Measurements from ENCODE around the gene USP49.
A peak's percentile ranks its signal among the peaks of the same experiment; 100 is the strongest.

Gene USP49

GRCh38 chr6:41779788-41780550, 115.2 kb downstream of the USP49 start, which contains the start of gene FRS3:
Gene FRS3 (minus strand): TSS chr6:41779900. CDS start chr6:41776987, 2,913 bp downstream.
- peak; percentile 97 for TF ChIP-seq CTCF (IDR thresholded peaks at IDR 0.05; ENCODE audit: low read depth, low read length)
- TF ChIP-seq EZH2phosphoT487 (IDR thresholded peaks at IDR 0.05; ENCODE audit: low read depth) = no peak
- peaks cover 2% of the 10 kb centered on the region for H3K36me3 ChIP-seq (replicated peaks; ENCODE audit: low read depth, low read length)
- H3K9ac ChIP-seq (ENCODE audit: low read length) = peak within 1 kb of the TSS; percentile 85
- H4K20me1 ChIP-seq (ENCODE audit: insufficient read depth, low read length) = no peaks in the 10 kb centered on the region
- H3K4me1 ChIP-seq (ENCODE audit: low read length) = peaks cover 31% of the 10 kb centered on the region
- H3K9me3 ChIP-seq (ENCODE audit: insufficient read depth, low read length) = no peaks in the 10 kb centered on the region
- H3K79me2 ChIP-seq (ENCODE audit: low read length) = peaks cover 5% of the 10 kb centered on the region; the same call in 1 of the 2 replicates
- H3K4me3 ChIP-seq (ENCODE audit: low read length) = peak within 1 kb of the TSS; percentile 87
- peak within 1 kb of the TSS; percentile 48 for H2AFZ ChIP-seq (ENCODE audit: low read depth, low read length)
- no peak within 1 kb of the TSS for H3K27ac ChIP-seq (ENCODE audit: low read length)
- H3K27me3 ChIP-seq (ENCODE audit: low read depth, low read length) = peaks cover 8% of the 10 kb centered on the region; the same call in 1 of the 2 replicates
- H3K4me2 ChIP-seq (ENCODE audit: low read length) = peak within 1 kb of the TSS; percentile 95

GRCh38 chr6:41779336-41779735, 115.8 kb downstream of the USP49 start:
- Histone ChIP-seq H4K20me1 (ENCODE audit: insufficient read depth, low read length) (no peaks in the 10 kb centered on the region), H3K4me2 (ENCODE audit: low read length) (peak overlapping the region; percentile 95), H3K9me3 (ENCODE audit: insufficient read depth, low read length) (no peaks in the 10 kb centered on the region), H3K4me3 (ENCODE audit: low read length) (peak overlapping the region; percentile 87), H3K4me1 (ENCODE audit: low read length) (peaks cover 24% of the 10 kb centered on the region), H3K36me3 (replicated peaks; ENCODE audit: low read depth, low read length) (peaks cover 7% of the 10 kb centered on the region), H2AFZ (ENCODE audit: low read depth, low read length) (no peak overlapping the region), H3K27ac (ENCODE audit: low read length) (no peak overlapping the region), H3K27me3 (ENCODE audit: low read depth, low read length) (peaks cover 8% of the 10 kb centered on the region; the same call in 1 of the 2 replicates), H3K9ac (ENCODE audit: low read length) (peak overlapping the region; percentile 85), H3K79me2 (ENCODE audit: low read length) (peaks cover 5% of the 10 kb centered on the region; the same call in 1 of the 2 replicates)
- no peak for TF ChIP-seq CTCF (IDR thresholded peaks at IDR 0.05; ENCODE audit: low read depth, low read length)
- no peak for TF ChIP-seq EZH2phosphoT487 (IDR thresholded peaks at IDR 0.05; ENCODE audit: low read depth)

DNA sequence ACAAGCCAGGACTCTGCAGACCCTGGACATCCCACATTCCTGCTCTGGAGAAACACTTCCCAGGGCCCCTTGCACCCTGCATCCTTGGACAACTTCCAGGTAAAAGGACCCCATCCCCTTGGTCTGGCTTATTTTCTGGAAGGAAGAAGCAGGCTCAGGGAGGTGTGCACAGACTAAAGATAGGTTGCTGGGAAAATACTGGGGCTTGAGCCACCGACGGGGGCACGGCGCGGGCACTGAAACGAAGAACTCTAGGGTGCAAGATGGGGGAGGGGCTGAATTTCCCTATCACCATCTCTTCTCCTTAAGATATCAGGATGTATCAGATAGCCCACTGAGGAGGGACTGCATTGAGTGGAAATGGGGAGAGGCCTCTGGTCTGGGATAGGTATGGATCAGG, 116.3 kb downstream of the USP49 start:
- TF ChIP-seq CTCF (IDR thresholded peaks at IDR 0.05; ENCODE audit: low read depth, low read length) (no peak), EZH2phosphoT487 (IDR thresholded peaks at IDR 0.05; ENCODE audit: low read depth) (no peak)
- Histone ChIP-seq H3K27me3 (ENCODE audit: low read depth, low read length) (peaks cover 8% of the 10 kb centered on the region; the same call in 1 of the 2 replicates), H3K27ac (ENCODE audit: low read length) (no peak overlapping the region), H3K9ac (ENCODE audit: low read length) (peak overlapping the region; percentile 85), H3K4me1 (ENCODE audit: low read length) (peaks cover 20% of the 10 kb centered on the region), H3K4me3 (ENCODE audit: low read length) (peak overlapping the region; percentile 87), H3K79me2 (ENCODE audit: low read length) (peaks cover 5% of the 10 kb centered on the region; the same call in 1 of the 2 replicates), H3K36me3 (replicated peaks; ENCODE audit: low read depth, low read length) (peaks cover 7% of the 10 kb centered on the region), H3K9me3 (ENCODE audit: insufficient read depth, low read length) (no peaks in the 10 kb centered on the region), H2AFZ (ENCODE audit: low read depth, low read length) (no peak overlapping the region), H3K4me2 (ENCODE audit: low read length) (peak overlapping the region; percentile 95), H4K20me1 (ENCODE audit: insufficient read depth, low read length) (no peaks in the 10 kb centered on the region)

DNA sequence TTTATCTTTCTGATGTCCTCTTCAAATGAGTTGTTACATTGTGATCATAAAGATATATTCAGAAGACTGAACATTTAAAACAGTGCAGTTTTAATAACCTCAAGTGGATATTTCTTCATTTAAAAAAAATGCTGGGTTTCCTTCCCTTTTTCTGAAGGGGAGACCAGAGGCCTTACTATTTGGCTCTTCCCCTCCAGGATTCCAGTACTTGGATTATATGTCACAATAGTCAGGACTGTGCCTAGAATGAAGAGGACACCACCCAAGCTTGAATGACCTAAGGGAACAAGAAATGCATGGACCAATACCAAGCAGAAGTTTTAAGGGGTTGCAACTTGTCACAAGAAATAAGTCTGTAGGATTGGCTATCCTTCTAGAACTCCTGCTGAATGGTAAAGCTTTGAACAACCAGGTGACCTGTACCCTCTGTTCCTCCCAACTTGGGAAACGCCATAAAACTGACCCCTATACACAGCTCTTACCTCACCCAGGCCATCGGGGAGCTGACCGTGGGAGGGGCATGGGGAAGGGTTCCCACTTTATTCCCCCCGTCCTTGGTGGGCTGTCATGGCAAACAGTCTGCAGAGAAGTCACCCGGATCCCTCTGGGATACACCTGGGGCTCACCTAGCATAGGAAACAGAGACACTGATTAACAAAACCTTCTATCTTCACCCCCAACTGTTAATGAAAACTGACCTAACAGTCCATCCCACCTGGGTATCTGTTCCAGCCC, 117.5 kb downstream of the USP49 start:
- peaks cover 5% of the 10 kb centered on the region; the same call in 1 of the 2 replicates for H3K79me2 ChIP-seq (ENCODE audit: low read length)
- no peak overlapping the region for H3K27ac ChIP-seq (ENCODE audit: low read length)
- H3K36me3 ChIP-seq (replicated peaks; ENCODE audit: low read depth, low read length) = peaks cover 8% of the 10 kb centered on the region
- H3K9me3 ChIP-seq (ENCODE audit: insufficient read depth, low read length) = no peaks in the 10 kb centered on the region
- H3K4me3 ChIP-seq (ENCODE audit: low read length) = no peak overlapping the region
- H3K27me3 ChIP-seq (ENCODE audit: low read depth, low read length) = peaks cover 8% of the 10 kb centered on the region; the same call in 1 of the 2 replicates
- TF ChIP-seq EZH2phosphoT487 (IDR thresholded peaks at IDR 0.05; ENCODE audit: low read depth) (no peak), CTCF (IDR thresholded peaks at IDR 0.05; ENCODE audit: low read depth, low read length) (no peak)
- no peak overlapping the region for H2AFZ ChIP-seq (ENCODE audit: low read depth, low read length)
- no peak overlapping the region for H3K4me2 ChIP-seq (ENCODE audit: low read length)
- peaks cover 20% of the 10 kb centered on the region for H3K4me1 ChIP-seq (ENCODE audit: low read length)
- H4K20me1 ChIP-seq (ENCODE audit: insufficient read depth, low read length) = no peaks in the 10 kb centered on the region
- no peak overlapping the region for H3K9ac ChIP-seq (ENCODE audit: low read length)
